ENCODE data around the gene KNDC1. TPM values are rescaled to one million over a fixed set of nuclear protein-coding genes. Genes with fewer than 3 reads are reported as not detected.

Gene KNDC1
- total RNA-seq, 1 donor from 2014 or later, result 0.25 TPM

GRCh38 chr10:133191651-133192050 is 31.6 kb downstream of the KNDC1 start:
- no peak for DNase-seq (ENCODE audit: low read depth)

GRCh38 chr10:133194151-133194550 is 34.1 kb downstream of the KNDC1 start:
- no peak for DNase-seq (ENCODE audit: low read depth)

DNA sequence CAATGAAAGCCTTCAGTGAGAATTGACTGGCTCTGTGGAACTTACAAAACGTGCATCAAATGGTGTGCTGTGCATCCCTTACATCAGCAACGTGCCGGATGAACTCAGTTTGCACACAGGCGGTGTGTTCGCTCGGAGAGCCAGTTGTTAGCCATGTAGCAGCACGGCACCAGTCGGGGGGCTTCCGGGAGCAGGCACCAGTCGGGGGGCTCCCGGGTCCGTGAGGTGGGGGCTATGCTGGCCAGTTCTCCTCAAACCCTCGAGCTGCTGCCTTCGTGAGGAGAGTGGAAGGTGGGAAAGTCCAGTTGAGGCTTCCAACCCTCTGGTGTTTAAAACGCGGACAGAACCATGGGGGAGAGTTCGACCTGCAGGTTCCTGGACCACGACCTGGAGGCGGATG is 35.1 kb downstream of the KNDC1 start:
- DNase-seq (ENCODE audit: low read depth), result no peak

DNA sequence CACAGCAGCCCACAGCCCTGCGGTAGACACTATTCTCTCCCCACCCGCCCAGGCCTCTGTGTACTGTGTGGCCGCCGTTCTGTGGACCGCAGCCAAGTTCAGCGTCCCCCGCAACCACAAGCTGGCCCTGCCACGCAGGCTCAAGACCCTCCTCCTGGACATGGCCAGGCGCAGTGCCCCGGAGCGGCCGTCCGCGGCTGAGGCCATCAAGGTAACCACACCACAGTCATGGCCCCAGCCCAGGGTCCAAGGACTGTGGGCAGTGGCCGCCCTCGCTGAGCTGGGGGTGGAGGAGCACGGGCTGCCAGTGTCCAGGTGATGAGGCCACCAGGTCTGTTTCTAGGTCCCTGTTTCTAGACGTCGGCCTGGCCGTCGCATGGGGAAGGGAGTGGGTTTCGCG is 35.6 kb downstream of the KNDC1 start:
- DNase-seq (ENCODE audit: low read depth), result no peak

DNA sequence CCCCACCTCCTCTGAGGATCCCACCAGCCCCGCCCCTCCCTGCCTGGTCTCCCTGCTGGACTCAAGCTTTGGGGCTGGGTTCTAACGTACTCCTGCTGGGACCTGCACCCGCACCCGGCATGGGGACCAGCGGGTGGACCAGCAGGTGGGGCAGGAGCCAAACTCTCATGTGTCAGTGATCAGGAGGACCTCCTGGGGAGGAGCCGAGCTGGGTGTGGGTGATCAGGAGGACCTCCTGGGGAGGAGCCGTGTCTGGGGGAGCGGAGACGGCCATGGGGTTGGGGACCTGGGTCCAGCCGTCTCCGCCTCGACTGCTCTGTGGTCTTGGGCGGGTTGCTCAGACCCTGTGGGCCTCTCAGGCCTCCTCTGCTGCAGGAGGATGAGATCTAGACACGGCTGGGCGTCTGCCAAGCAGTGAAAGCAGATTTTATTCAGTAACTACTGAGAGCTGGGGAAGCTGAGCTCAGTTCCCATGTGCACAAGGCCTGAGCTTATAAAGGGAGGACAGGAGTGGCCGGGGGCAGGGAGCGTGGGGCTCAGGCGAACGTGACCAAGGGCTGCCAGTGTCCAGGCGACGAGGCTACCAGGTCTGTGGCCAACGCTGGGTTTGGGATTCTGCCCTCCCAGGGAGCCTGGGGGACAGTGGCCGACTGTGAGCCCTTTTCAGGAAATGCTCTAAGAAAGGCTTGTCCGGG is 36.3 kb downstream of the KNDC1 start:
- DNase-seq (ENCODE audit: low read depth), result no peak

- DNase-seq (ENCODE audit: low read depth), result no peak
Measured at GRCh38 chr10:133196936-133197758, 37.1 kb downstream of the KNDC1 start.

DNA sequence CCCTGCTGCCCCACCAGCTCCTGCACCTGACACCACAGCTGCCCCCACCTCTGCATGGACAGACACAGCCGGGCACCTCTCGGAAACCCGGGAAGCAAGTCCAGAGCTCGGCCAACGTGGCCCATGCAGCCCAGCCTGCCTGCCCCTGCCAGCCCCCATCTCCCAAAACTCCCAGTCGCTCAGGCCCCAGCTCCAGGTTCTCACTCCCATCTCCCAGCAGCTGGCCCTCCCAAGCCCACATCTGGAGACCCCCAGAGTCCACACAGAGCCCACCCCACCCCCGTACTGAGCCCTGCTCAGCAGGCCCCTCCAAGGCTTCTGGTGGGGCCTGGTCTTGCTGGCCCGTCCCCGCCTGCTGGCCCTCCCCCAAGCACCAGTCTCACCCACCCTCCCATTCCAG is 37.8 kb downstream of the KNDC1 start:
- DNase-seq (ENCODE audit: low read depth), result no peak

DNA sequence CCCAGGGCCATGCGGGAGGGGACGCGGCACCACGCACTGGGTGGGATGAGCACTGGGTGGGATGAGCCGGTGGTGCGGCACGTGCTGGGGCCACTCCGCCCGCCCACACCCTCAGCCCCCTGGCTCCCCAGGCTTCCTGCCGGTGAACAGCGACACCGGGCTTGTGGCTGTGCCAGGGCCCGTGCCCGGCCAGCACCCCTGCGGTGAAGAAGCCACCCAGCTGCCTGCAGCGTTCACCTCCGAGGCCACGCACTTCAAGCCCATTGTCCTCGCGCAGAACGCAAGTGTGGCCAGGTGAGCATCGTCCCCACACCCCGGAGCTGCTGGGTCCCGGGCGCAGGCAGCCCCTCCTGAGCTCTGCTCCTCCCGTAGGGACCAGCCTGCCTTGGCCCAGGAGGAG is 38.2 kb downstream of the KNDC1 start:
- no peak for DNase-seq (ENCODE audit: low read depth)

DNA sequence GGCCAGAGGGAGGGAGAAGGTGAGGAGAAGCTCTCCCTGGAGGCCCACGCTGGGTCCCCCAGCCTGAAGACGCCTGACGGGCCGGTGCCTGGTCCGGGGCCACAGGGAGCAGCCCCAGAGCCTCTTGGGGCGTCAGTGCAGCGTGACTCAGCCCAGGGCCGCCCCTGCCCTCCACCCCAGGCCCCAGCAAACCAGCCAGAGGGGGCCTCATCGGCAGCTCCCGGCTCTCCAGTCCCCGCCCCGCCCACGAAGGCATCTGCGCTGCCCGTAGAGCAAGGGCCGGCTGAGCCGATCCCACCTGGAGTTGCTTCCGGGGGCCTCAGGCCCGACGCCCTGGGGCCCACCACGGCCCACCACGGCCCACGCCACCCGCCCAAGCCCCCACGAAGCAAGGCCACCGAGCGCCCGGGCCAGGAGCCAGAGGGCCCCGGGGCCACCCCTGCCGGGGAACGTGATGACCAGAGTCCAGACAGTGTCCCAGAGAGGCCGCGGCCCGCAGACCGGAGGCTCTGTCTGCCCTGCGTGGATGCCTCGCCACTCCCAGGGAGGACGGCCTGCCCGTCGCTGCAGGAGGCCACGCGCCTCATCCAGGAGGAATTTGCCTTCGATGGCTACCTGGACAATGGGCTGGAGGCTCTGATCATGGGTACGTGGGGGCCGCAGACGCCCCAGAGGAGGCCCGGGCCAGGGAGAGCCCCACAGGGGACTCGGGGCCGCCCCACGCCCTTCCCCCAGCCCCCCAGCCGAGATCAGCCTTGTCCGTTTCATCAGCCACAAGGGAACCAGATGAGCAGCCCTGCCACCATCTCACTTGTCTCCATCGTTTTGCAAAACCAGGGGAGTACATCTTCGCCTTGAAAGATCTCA is 38.8 kb downstream of the KNDC1 start:
- DNase-seq (ENCODE audit: low read depth), result no peak

DNA sequence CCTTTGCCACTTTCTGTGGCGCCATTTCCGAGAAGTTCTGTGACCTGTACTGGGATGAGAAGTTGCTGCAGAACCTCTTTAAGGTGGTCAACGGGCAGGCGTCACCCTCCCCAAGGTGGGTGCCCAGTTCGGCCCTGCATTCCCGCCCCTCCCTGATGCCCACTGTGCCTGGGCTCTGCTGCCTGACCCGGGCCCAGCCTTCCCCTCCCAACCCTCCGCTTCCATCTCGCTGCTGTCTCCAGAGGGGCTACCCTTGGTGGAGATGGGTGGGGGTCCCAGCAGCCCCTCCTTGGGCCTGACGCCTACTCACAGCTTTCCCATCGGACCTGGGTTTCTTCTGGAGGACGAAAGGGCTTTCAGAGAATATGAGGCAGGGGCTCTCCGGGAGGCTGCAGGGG is 39.5 kb downstream of the KNDC1 start:
- no peak for DNase-seq (ENCODE audit: low read depth)

DNA sequence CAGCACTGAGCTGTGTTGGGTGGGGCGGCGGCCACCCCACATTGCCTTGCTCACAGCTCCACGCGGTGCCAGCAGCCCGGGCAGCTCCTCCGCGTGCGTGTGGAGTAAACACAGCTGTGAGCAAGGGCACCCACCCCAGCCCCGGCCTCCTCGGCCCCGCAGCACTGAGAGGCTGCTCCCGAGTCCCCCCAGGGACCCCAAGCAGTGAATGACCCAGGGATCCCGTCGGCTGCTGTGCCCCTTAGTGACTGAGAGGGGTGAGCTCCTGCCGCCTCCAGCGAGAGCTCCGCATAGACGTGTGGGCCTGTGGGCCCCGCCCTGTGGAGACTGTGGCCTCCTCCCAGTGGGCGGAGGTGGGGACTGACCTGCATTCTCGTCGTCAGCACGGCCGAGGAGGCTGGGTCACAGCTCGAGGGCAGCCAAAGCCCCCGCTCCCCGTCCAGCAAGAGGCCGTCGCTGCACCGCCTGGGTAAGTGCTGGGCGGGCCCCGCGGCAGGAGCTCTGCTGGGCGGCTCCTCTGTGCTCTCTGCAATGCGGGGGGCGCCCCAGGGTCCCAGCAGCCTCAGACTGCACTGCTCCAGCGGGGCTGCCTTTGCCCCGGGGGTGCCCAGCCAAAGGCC is 40.1 kb downstream of the KNDC1 start:
- DNase-seq (ENCODE audit: low read depth), result no peak

GRCh38 chr10:133200621-133201031 is 40.6 kb downstream of the KNDC1 start:
- DNase-seq (ENCODE audit: low read depth), result no peak

GRCh38 chr10:133201151-133201947 is 41.3 kb downstream of the KNDC1 start:
- DNase-seq (ENCODE audit: low read depth), result no peak

- DNase-seq (ENCODE audit: low read depth), result no peak
Measured at GRCh38 chr10:133201948-133202725, 42.1 kb downstream of the KNDC1 start.

DNA sequence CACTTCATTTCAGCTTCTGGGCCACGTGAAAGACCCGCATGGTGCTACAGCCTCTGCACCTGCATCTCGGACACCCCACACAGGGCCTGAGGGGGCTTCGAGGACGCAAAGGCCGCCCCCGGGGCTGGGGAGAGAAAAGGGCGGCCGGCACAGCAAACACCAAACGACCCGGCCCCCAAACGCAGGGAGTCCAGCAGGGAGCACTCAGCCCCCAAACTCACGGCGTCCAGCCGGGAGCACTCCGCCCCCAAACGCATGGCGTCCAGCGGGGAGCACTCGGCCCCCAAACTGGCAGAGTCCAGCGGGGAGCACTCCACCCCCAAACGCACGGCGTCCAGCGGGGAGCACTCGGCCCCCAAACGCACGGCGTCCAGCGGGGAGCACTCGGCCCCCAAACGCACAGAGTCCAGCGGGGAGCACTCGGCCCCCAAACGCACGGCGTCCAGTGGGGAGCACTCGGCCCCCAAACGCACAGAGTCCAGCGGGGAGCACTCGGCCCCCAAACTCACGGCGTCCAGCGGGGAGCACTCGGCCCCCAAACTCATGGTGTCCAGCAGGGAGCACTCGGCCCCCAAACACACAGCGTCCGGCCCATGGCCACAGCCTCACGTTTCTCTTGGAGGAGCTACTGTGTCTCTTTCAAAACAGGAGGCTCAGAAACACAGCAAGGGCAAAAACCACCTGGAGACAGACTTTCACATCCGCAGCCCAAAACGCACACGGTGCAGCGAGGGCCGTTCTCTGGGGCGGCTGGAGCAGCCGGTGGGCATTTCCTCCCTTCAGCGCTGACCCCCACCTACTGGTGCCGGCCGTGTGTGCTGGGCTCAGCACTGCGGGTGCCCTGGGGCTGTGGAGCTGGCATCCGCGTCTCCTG is 43.0 kb downstream of the KNDC1 start:
- DNase-seq (ENCODE audit: low read depth), result no peak

GRCh38 chr10:133203652-133204195 is 43.7 kb downstream of the KNDC1 start:
- no peak for DNase-seq (ENCODE audit: low read depth)

- DNase-seq (ENCODE audit: low read depth), result no peak
Measured at GRCh38 chr10:133204226-133205015, 44.4 kb downstream of the KNDC1 start.

GRCh38 chr10:133205146-133205545 is 45.1 kb downstream of the KNDC1 start:
- no peak for DNase-seq (ENCODE audit: low read depth)
